ENCODE results near the gene TTLL1. TPM values are rescaled to one million over a fixed set of nuclear protein-coding genes. Genes with fewer than 3 reads are reported as not detected.

Gene TTLL1
- total RNA-seq, 1 experiment from 2014 or later: 4.3 TPM

- Histone ChIP-seq H3K4me1 (ENCODE audit: control insufficient read depth in 1 of 2, insufficient read depth in 2 of 2, low read length in 2 of 2) (peaks cover 10 to 29% of the 10 kb centered on the region in 2 experiments), H4K20me1 (ENCODE audit: insufficient read depth) (no peaks in the 10 kb centered on the region), H3K27me3 (ENCODE audit: insufficient read depth, low read length) (no peaks in the 10 kb centered on the region), H2AFZ (ENCODE audit: low read depth, low read length, poor library complexity, severe bottlenecking) (no peak overlapping the region), H3K36me3 (ENCODE audit: control insufficient read depth in 1 of 2, insufficient read depth in 2 of 2, low read length in 2 of 2) (no peaks in the 10 kb centered on the region), H3K79me2 (ENCODE audit: insufficient read depth, low read length) (peaks cover 37% of the 10 kb centered on the region), H3K9me2 (ENCODE audit: insufficient read depth) (no peaks in the 10 kb centered on the region), H3K27ac (ENCODE audit: low read depth, low read length) (no peak overlapping the region), H3K9ac (ENCODE audit: low read length) (no peak overlapping the region), H3K4me2 (ENCODE audit: low read length) (no peak overlapping the region), H3K4me3 (replicated peaks in 1 of 2; ENCODE audit: low read depth in 1 of 2, low read length in 2 of 2) (no peak overlapping the region), H3K9me3 (ENCODE audit: control insufficient read depth in 1 of 2, insufficient read depth in 1 of 2, low read depth in 1 of 2, low read length in 2 of 2) (no peaks in the 10 kb centered on the region)
- RAD21 ChIA-PET (ENCODE audit: low non-redundant PET in 1 of 2, low total read pairs in 2 of 2, uncharacterized antibody in 2 of 2, unreplicated experiment in 2 of 2): no interaction called here
- ATAC-seq (no peak), DNase-seq (ENCODE audit: low read depth, low spot score) (no peak)
- POLR2A ChIA-PET: interaction anchor here (5.4 kb wide), 1 partner anchor 12 kb away, joined by 28 read pairs; no protein-coding TSS in a partner anchor
- CTCF ChIA-PET: interaction anchor here (1.2 kb wide), 1 partner anchor 24 kb away, joined by 3 read pairs; no protein-coding TSS in a partner anchor
- intact Hi-C loops (cut with micrococcal nuclease): no loop called here
- BruUV-seq (replicated peaks): no TSS peak
- TF ChIP-seq EGR1 (IDR thresholded peaks at IDR 0.05; ENCODE audit: low read depth) (no peak), POLR2AphosphoS5 (IDR thresholded peaks at IDR 0.05; ENCODE audit: low read depth, low read length) (no peak), ZNF274 (IDR thresholded peaks at IDR 0.05; ENCODE audit: low read depth, low read length) (no peak), ZBTB33 (IDR thresholded peaks at IDR 0.05; ENCODE audit: extremely low read depth, insufficient replicate concordance, low read length) (no peak), CEBPB (IDR thresholded peaks at IDR 0.05; ENCODE audit: low read depth) (no peak), YY1 (IDR thresholded peaks at IDR 0.05; ENCODE audit: extremely low read depth, insufficient replicate concordance, low read depth, low read length) (no peak), CBX3 (IDR thresholded peaks at IDR 0.05; ENCODE audit: low read depth) (no peak), FOSL1 (IDR thresholded peaks at IDR 0.05; ENCODE audit: low read depth) (no peak), MAX (IDR thresholded peaks at IDR 0.05) (no peak), ZFX (IDR thresholded peaks at IDR 0.05) (no peak), RAD21 (IDR thresholded peaks at IDR 0.05; ENCODE audit: low read depth) (no peak), ATF3 (IDR thresholded peaks at IDR 0.05) (no peak), EZH2 (IDR thresholded peaks at IDR 0.05) (no peak), SP1 (IDR thresholded peaks at IDR 0.05; ENCODE audit: low read depth) (no peak), TCF7L2 (IDR thresholded peaks at IDR 0.05; ENCODE audit: borderline replicate concordance, extremely low read depth, insufficient read depth, insufficient read length) (no peak), EZH2phosphoT487 (IDR thresholded peaks at IDR 0.05; ENCODE audit: borderline replicate concordance) (no peak), CTCF (IDR thresholded peaks at IDR 0.05 in 2 of 3, conservative IDR thresholded peaks at IDR 0.05 in 1 of 3; ENCODE audit: borderline replicate concordance in 1 of 3, insufficient read depth in 1 of 3, low read depth in 2 of 3, low read length in 2 of 3) (no peak), SRF (IDR thresholded peaks at IDR 0.05; ENCODE audit: low read depth) (no peak), POLR2A (IDR thresholded peaks at IDR 0.05; ENCODE audit: borderline replicate concordance, extremely low read depth, insufficient read depth, insufficient read length) (no peak), REST (IDR thresholded peaks at IDR 0.05; ENCODE audit: low read depth) (no peak)
Measured at GRCh38 chr22:43114958-43115357, 25.8 kb upstream of the TTLL1 start.
